ENCODE measurements around the gene OR51M1. TPM values are rescaled to one million over a fixed set of nuclear protein-coding genes. Genes with fewer than 3 reads are reported as not detected.

The OR51M1 gene
- total and polyA plus RNA-seq, 2 experiments from 2014 or later = not detected

- H4K20me1 ChIP-seq (ENCODE audit: insufficient read depth, poor library complexity, severe bottlenecking) = no peaks in the 10 kb centered on the region
- no peak overlapping the region for H3K27ac ChIP-seq
- DNase-seq (ENCODE audit: low spot score) = no peak
- H3K4me3 ChIP-seq = no peak overlapping the region
- H3K79me2 ChIP-seq = no peaks in the 10 kb centered on the region
- H3K4me2 ChIP-seq = no peak overlapping the region
- H3K27me3 ChIP-seq = no peaks in the 10 kb centered on the region
- TF ChIP-seq EZH2phosphoT487 (IDR thresholded peaks at IDR 0.05; ENCODE audit: low read depth, severe bottlenecking, unreplicated experiment) (no peak), EZH2 (IDR thresholded peaks at IDR 0.05; ENCODE audit: borderline replicate concordance) (no peak), CTCF (IDR thresholded peaks at IDR 0.05; ENCODE audit: poor library complexity) (no peak)
- no peaks in the 10 kb centered on the region for H3K9me2 ChIP-seq (replicated peaks; ENCODE audit: insufficient read depth)
- no peak overlapping the region for H2AFZ ChIP-seq
- H3K9me3 ChIP-seq (ENCODE audit: low read depth) = no peaks in the 10 kb centered on the region
- no peaks in the 10 kb centered on the region for H3K36me3 ChIP-seq (replicated peaks; ENCODE audit: insufficient read depth, low read depth)
- WGBS (ENCODE audit: low lambda C conversion rate, missing lambda C conversion rate) = 36% methylated on average over 2 of the region's 2 CpGs
- no peaks in the 10 kb centered on the region for H3K4me1 ChIP-seq (ENCODE audit: insufficient read depth)
Observed at GRCh38 chr11:5367448-5368074, 16.1 kb upstream of the OR51M1 start.

GRCh38 chr11:5368502-5369043 is 15.0 kb upstream of the OR51M1 start:
- no peak overlapping the region for H2AFZ ChIP-seq

GRCh38 chr11:5369789-5370188 is 13.8 kb upstream of the OR51M1 start:
- TF ChIP-seq EZH2phosphoT487 (IDR thresholded peaks at IDR 0.05; ENCODE audit: low read depth, severe bottlenecking, unreplicated experiment) (no peak), EZH2 (IDR thresholded peaks at IDR 0.05; ENCODE audit: borderline replicate concordance) (no peak), CTCF (IDR thresholded peaks at IDR 0.05; ENCODE audit: poor library complexity) (peak; percentile 38)
- no peaks in the 10 kb centered on the region for H3K79me2 ChIP-seq

More at GRCh38 chr11:5368502-5369043, 15.0 kb upstream of the OR51M1 start:
- H3K27me3 ChIP-seq = no peaks in the 10 kb centered on the region
- no peak for DNase-seq (ENCODE audit: low spot score)
- no peaks in the 10 kb centered on the region for H3K79me2 ChIP-seq
- no peaks in the 10 kb centered on the region for H3K9me3 ChIP-seq (ENCODE audit: low read depth)
- no peak for TF ChIP-seq CTCF (IDR thresholded peaks at IDR 0.05; ENCODE audit: poor library complexity)
- no peak for TF ChIP-seq EZH2 (IDR thresholded peaks at IDR 0.05; ENCODE audit: borderline replicate concordance)
- TF ChIP-seq EZH2phosphoT487 (IDR thresholded peaks at IDR 0.05; ENCODE audit: low read depth, severe bottlenecking, unreplicated experiment) = no peak
- H3K4me2 ChIP-seq = no peak overlapping the region
- H3K4me1 ChIP-seq (ENCODE audit: insufficient read depth) = no peaks in the 10 kb centered on the region
- H3K9me2 ChIP-seq (replicated peaks; ENCODE audit: insufficient read depth) = no peaks in the 10 kb centered on the region
- no peaks in the 10 kb centered on the region for H3K36me3 ChIP-seq (replicated peaks; ENCODE audit: insufficient read depth, low read depth)
- no peak overlapping the region for H3K27ac ChIP-seq
- no peak overlapping the region for H3K4me3 ChIP-seq
- 32% methylated on average over 3 of the region's 3 CpGs for WGBS (ENCODE audit: low lambda C conversion rate, missing lambda C conversion rate)
- H4K20me1 ChIP-seq (ENCODE audit: insufficient read depth, poor library complexity, severe bottlenecking) = no peaks in the 10 kb centered on the region

More at GRCh38 chr11:5369789-5370188, 13.8 kb upstream of the OR51M1 start:
- Histone ChIP-seq H3K9me2 (replicated peaks; ENCODE audit: insufficient read depth) (no peaks in the 10 kb centered on the region), H3K27me3 (no peaks in the 10 kb centered on the region), H4K20me1 (ENCODE audit: insufficient read depth, poor library complexity, severe bottlenecking) (no peaks in the 10 kb centered on the region), H3K36me3 (replicated peaks; ENCODE audit: insufficient read depth, low read depth) (no peaks in the 10 kb centered on the region), H2AFZ (no peak overlapping the region), H3K27ac (no peak overlapping the region), H3K4me1 (ENCODE audit: insufficient read depth) (no peaks in the 10 kb centered on the region), H3K9me3 (ENCODE audit: low read depth) (no peaks in the 10 kb centered on the region), H3K4me2 (no peak overlapping the region), H3K4me3 (no peak overlapping the region)
- no peak for DNase-seq (ENCODE audit: low spot score)

Data from hepatocyte (in vitro differentiated cells).